ENCODE results near the gene MRTFA.
"Not testable (repeated sequence)": the region's sequence is repeated elsewhere in the genome, so short reads cannot be mapped to it uniquely, and the experiment has no call there.

The MRTFA gene

DNA sequence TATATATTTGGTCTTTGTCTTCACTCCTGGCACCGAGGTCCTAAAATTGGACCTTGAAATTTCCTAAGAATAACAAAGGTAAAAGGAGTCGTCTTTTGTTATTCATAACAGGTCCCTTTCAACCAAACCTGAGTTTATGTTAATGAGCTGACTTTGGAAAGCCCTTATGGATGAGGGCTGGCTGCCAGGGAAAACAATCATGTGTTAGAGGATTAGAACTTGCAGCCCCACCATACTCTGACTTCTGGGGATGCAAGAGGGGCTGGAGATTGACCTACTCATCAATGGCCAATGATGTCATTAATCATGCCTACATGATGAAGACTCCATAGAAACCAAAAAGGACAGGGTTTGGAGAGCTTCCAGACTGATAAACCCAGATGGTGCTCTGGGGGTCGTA, 118.9 kb downstream of the MRTFA start:
- no peak for DNase-seq

DNA sequence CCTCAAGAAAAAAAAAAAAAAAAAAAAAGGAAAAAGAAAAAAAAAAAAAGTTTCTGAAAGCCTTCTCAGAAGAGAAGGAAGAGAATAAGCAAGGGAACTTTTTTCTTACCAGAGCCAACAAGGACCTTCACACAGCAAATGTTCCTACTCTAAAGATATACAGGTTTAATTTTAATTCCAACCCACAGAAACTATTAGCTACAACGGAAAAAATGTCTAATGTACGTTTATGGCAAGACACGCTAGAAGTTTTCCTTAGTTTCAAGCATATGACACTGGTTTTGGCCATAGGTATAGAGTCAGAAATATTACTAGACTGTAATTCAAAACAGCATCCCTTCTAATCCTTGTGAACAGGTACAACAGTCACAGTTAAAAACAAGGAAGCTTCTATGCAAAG, 120.1 kb downstream of the MRTFA start:
- DNase-seq: no peak

GRCh38 chr22:40512426-40513136, 123.9 kb downstream of the MRTFA start:
- DNase-seq: no peak

- DNase-seq: no peak
These were observed 124.9 kb downstream of the MRTFA start for GRCh38 chr22:40511604-40512003.

DNA sequence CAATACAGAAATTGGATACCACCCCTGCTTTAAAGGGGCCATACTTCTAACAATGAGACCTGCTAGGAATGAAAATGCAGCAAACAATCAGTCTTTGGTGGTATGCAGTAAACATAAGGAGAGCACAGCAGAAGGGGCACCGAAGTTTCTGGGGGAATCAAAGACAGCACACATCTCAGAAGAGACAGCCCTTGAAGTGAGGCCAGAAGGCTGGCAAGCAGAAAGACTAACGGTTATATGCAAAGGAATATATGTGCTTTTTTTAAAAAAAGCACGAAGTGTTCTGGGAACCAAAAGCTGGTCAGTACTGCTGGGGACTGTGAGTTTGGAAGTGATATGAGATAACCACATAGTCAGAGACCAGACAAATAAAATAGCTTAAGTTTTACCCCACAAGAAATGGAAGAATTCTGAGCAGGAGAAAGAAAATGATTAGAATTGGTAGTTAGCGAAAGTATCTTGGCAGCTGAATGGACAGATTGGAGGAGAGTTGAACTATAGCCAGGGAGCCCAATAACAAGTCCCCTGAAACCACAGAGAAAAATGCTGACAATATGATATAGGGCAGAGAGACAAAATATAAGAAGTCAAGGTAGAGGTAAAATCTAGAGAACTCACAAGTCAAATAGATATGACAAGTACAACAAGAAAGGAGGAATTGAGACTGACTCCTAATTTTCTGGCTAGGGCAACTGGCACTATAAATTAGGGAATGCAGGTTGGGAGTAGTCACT, 125.7 kb downstream of the MRTFA start:
- DNase-seq: no peak

GRCh38 chr22:40509401-40510134, 127.0 kb downstream of the MRTFA start:
- no peak for DNase-seq

DNA sequence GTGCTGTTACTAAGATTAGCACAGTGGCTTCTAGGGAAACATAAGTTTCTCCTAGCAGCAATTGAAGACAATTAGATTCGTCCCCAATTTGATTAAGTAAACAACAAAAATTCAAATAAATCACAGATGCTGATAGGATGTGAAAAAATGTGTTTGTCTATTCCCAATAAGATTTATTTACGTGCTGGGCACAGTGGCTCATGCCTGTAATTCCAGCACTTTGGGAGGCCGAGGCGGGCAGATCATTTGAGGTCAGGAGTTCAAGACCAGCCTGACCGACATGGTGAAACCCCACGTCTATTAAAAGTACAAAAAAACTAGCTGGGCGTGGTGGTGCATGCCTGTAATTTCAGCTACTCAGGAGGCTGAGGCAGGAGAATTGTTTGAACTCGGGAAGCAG, 128.5 kb downstream of the MRTFA start:
- DNase-seq: not testable (repeated sequence)

DNA sequence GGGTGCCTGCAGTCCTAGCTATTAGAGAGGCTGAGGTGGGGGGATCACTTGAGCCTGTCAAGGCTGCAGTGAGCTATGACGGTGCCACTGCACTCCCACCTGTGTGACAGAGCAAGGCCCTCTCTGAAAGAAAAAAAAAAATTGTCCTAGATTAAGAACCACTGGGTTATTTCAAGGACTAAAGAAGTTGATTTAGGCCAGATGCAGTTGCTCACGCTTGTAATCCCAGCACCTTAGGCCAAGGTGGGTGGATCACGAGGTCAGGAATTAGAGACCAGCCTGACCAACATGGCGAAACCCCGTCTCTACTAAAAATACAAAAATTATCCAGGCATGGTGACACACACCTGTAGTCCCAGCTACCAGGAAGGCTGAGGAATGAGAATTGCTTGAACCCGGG, 129.0 kb downstream of the MRTFA start:
- no peak for DNase-seq

- DNase-seq: no peak
These were observed 129.8 kb downstream of the MRTFA start for GRCh38 chr22:40506762-40507161.

DNA sequence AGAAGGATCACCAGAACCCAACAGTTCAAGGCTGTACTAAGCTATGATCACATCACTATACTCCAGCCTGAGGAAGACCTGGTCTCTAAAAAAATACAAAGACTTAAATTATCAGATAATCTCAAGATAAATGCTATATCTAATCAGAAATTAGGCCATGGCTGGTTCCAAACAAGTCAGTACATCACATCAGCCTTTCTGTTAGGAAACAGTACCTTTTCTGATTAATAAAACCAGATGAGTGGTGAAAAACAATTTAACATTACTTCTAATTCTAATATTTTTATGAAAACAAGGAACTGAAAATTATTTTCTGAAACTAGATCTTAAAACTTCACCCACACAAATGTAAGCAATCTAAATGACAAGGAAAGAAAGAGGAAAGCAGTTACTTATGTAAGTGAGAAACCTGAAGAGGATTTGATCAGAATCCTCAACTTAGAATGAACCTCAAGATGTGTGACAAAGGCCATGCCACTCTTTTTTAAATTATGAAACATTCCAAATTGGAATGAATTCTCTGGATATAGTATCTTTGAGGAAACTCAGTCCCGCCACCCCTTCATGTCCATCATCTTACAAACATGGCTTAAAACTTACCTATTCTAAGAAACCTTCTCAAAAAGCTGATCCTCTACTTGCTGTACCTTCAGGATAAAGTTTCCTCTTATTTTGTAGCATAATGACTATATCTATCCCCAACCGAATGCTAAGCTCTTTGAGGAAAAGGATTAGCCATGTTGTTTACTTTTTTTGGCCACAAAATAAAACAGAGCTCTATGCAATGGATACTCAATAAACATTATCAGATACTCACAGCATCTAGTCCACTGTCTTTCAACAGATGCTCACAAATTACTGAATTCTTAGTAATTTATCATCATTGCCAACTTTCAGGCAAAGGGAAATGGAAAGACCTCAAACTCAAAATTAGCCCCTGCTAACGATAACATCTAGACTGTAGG, 132.0 kb downstream of the MRTFA start:
- DNase-seq: no peak

DNA sequence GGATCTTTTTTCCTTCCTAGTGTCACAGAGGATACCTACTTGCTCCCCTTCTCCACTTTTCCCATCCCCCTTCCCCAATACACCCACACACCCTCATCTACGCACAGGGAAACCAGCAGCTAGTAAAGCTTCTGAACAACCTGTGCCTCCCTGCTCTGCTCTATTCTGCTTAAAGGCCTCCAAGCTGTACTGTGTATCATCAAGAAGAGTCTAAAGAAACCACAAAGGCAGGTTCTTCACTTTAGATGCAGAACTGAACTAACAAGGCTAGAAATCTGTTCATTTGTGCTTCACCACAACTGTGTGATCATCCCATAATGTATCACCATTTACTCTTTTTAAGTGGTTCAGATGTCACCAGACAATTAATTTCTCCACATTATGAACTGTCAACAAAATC, 133.6 kb downstream of the MRTFA start:
- no peak for DNase-seq

- DNase-seq: not testable (repeated sequence)
These were observed 136.1 kb downstream of the MRTFA start for GRCh38 chr22:40500465-40500786.

- DNase-seq: no peak
These were observed 137.3 kb downstream of the MRTFA start for GRCh38 chr22:40499209-40499623.

DNA sequence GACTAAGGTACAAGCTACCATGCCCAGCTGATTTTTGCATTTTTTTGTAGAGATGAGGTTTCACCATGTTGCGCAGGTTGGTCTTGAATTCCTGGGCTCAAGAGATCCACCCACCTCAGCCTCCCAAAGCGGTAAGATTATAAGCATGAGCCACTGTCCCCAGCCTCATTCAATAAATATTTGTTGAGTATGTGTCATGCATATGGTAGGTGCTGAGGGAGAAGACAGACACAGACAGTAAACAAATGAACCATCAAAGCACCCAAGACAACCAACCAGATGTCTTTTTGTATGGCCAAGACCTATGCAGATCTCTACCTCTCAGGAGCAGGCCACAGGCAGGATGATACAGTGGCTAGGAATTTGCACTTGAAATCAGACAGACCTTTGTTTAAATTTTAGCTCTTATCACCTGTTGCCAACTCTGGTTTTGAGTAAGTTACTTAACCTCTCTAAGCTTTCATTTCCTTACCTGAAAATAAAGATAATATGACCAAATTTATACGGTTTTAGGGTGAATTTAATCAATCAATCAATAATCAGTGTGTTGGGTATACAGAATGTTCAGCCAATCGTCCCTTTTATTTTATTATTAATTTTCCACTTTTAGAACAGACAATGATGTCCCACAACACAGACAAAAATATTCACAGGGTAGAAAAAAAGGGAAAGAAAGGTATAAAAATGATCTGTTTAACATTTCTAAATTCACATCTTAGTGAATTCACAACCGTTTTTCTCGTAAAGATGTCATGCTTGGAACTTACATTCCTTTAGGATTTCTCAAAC, 137.9 kb downstream of the MRTFA start:
- no peak for DNase-seq

GRCh38 chr22:40493441-40493840, 143.1 kb downstream of the MRTFA start:
- DNase-seq: no peak

GRCh38 chr22:40491990-40492631, 144.4 kb downstream of the MRTFA start:
- DNase-seq: no peak

- DNase-seq: no peak
These were observed 148.8 kb downstream of the MRTFA start for GRCh38 chr22:40487663-40488249.

DNA sequence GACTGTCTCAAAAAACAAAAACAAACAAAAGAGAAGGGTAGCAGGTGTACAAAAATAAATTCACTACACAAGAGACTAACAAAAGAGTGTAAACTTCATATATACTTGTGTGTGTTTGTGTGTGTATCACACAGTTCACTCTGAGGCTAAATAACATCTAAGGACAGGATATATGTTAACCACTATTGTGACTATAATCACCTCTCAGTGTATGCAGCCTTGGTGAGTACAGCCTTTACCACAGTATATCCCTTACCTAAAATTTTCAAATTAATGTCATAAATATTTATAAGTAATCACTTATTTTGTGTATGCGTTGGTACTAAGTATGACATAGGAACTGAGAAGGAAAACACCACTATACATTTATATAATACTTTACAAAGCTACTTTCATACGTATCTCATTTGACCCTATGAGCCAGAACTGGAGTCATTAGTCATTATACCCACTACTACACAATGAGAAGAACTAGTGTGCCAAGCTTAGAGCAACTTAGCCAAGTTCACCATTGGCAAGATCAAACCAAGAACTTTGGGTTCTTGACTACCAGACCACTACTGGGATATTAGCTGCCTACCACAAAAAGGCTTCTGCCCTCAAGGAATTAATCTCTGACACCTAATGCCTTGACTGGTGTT, 149.4 kb downstream of the MRTFA start:
- DNase-seq: no peak

DNA sequence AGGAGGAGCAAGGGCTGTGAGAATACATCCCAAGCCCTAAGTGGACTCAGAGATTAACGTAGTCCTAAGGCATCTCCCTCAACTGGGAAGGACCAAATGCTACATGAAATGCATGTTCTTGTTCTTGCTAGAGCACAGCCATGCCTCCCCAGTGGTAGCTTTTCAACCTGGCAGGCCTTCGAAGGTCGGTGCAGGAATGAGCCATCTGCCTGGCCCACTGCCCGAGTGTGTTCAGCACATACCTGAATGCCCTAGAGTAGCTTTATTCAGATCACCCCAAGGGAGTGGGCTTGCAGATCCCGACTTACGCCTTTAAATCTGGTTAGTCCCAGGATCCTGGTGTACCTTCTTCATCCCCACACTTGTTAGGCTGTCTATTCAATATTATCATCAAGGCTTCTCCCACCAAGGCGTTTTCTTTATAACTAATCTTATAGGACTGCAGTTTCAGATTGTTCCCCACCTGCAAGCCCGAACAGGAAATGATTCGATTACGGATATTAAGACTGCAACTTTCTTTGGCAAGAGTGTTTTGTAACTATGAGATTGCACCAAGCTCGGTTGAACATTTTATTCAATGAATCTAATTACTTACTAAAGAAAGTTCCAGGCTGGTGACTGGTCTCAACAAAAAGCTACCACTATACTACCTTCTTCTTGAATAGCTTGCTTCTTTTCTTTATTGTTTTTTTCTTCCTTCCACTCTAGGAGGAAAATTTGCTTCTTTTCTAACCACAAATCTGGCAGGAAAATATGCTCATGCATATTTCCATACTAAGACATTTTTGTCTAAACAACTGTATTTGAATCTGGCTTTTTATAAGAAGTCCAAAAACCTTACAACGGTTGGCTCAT, 150.5 kb downstream of the MRTFA start:
- no peak for DNase-seq

Measured in activated effector memory CD4-positive, alpha-beta T cell treated with Interleukin-2 at 50 U/mL for 16 hours (primary cell).